Measurements from ENCODE around the gene MUC5B. TPM values are rescaled to one million over a fixed set of nuclear protein-coding genes. Genes with fewer than 3 reads are reported as not detected.
A peak's percentile ranks its signal among the peaks of the same experiment; 100 is the strongest.

MUC5B gene
- total and polyA plus RNA-seq, 9 donors, result 0.02 to 35.3 (median 1.1) TPM; not detected in 1

DNA sequence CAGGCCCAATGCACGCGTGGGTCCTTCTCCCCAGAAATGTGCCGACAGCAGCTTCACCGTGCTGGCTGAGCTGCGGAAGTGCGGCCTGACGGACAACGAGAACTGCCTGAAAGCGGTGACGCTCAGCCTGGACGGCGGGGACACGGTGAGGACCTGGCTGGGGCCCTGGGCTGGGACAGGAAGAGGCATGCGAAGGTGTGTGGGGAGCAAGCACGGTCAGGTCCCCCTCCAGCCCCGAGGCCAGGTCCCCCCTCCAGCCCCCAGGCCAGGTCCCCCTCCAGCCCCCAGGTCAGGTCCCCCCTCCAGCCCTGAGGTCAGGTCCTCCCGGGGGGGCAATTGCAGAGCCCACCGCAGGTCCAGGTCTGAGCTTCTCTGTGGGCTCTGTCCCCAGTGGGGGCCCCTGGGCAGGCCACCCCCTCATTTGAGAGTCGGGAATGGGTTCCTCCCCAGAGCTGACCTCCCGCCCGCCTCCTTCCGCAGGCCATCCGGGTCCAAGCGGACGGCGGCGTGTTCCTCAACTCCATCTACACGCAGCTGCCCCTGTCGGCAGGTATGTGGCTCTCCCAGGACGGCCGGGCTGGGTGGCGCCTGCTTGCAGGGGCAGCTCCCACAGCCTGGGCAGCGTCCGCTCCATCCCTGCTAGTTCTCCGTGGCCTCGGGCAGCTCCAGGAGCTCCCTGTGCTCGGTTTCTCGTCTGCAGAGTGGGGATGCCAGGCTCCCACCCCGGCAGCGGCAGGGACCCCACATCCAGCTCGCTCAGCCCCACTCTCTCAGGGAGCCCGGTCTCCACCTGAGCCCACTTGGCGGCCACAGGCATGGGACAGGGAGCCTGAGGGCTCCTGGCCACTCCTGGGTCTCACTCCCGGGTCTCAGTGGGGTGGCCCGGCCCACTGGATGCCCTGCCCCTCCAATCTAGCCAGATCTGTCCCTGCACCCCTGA lies 7.9 kb downstream of the MUC5B start:
- Histone ChIP-seq H3K4me3 (no peak overlapping the region), H3K9me3 (no peaks in the 10 kb centered on the region), H3K27me3 (no peaks in the 10 kb centered on the region), H3K27ac (no peak overlapping the region), H3K4me1 (ENCODE audit: insufficient read depth) (no peaks in the 10 kb centered on the region), H3K36me3 (no peaks in the 10 kb centered on the region)
- DNase-seq, result peak in 1 of 5 donors; percentile 13
- WGBS, 3 donors, result 49 to 70% (median 49%) methylated on average over 34 to 45 of the region's 45 CpGs
- no peak for TF ChIP-seq EP300 (IDR thresholded peaks at IDR 0.05)
- TF ChIP-seq, protein P1, sequence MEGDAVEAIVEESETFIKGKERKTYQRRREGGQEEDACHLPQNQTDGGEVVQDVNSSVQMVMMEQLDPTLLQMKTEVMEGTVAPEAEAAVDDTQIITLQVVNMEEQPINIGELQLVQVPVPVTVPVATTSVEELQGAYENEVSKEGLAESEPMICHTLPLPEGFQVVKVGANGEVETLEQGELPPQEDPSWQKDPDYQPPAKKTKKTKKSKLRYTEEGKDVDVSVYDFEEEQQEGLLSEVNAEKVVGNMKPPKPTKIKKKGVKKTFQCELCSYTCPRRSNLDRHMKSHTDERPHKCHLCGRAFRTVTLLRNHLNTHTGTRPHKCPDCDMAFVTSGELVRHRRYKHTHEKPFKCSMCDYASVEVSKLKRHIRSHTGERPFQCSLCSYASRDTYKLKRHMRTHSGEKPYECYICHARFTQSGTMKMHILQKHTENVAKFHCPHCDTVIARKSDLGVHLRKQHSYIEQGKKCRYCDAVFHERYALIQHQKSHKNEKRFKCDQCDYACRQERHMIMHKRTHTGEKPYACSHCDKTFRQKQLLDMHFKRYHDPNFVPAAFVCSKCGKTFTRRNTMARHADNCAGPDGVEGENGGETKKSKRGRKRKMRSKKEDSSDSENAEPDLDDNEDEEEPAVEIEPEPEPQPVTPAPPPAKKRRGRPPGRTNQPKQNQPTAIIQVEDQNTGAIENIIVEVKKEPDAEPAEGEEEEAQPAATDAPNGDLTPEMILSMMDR (IDR thresholded peaks at IDR 0.05), result no peak
- no peak for TF ChIP-seq POLR2A (IDR thresholded peaks at IDR 0.05)
- intact Hi-C loops (cut with DNase I), result no loop called here

DNA sequence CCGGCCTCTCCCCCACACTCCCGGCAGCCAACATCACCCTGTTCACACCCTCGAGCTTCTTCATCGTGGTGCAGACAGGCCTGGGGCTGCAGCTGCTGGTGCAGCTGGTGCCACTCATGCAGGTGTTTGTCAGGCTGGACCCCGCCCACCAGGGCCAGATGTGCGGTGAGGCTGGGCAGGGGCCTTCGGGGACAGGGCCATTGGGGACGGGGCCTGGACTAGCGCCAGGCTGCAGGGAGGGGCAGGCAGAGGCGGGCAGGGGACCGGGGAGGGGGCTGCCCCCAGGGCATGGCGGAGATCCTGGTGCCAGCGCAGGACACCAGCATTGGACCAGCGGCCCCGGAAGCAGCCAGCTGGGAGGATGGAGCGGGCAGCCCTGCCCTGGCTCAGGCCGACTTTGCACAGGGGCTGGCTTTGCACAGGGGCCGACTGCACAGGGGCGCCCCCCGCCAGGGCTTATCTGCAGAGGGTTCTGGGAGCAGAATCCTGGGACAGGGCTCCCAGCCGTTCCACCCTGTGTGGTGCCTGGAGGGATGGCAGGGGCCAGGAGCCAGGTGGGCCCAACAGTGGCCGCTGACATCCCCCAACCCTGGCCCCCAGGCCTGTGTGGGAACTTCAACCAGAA lies 8.6 kb downstream of the MUC5B start:
- no peaks in the 10 kb centered on the region for H3K9me3 ChIP-seq
- H3K27ac ChIP-seq, result no peak overlapping the region
- H3K27me3 ChIP-seq, result no peaks in the 10 kb centered on the region
- peak in 1 of 5 donors; percentile 12 for DNase-seq
- WGBS, 3 donors, result 44 to 49% (median 47%) methylated on average over 15 to 22 of the region's 22 CpGs
- TF ChIP-seq, protein P1 (IDR thresholded peaks at IDR 0.05), result no peak
- TF ChIP-seq EP300 (IDR thresholded peaks at IDR 0.05) (no peak), POLR2A (IDR thresholded peaks at IDR 0.05) (no peak)
- no peak overlapping the region for H3K4me3 ChIP-seq
- H3K36me3 ChIP-seq, result no peaks in the 10 kb centered on the region
- intact Hi-C loops (cut with DNase I), result no loop called here
- H3K4me1 ChIP-seq (ENCODE audit: insufficient read depth), result no peaks in the 10 kb centered on the region

DNA sequence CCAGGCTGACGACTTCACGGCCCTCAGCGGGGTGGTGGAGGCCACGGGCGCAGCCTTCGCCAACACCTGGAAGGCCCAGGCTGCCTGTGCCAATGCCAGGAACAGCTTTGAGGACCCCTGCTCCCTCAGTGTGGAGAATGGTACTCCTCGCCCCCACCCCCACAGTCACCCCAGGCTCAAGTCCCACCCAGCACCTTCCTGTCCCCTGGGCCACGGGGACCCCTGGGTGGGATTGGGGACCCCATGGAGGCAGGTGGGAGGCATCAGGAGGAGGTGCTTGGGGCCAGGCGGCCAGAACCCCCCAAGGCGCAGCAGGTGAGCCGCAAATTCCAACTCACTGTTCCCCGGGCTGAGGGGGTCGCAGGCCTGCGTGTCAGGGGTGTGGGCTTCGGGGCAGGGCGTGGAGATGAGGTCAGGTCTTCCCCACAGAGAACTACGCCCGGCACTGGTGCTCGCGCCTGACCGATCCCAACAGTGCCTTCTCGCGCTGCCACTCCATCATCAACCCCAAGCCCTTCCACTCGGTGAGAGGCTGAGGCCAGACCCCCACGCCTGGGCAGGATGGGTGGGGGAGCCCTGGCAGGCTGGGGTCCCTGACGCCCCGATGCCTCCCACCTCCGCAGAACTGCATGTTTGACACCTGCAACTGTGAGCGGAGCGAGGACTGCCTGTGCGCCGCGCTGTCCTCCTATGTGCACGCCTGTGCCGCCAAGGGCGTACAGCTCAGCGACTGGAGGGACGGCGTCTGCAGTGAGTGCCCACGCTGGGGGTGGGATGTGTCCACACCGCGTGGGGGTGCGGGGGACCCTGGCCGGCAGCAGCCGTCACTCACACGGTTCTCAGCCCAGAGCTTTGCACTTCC lies 9.4 kb downstream of the MUC5B start:
- TF ChIP-seq, protein P1 (IDR thresholded peaks at IDR 0.05), result no peak
- TF ChIP-seq EP300 (IDR thresholded peaks at IDR 0.05), result no peak
- no peak for TF ChIP-seq POLR2A (IDR thresholded peaks at IDR 0.05)
- Histone ChIP-seq H3K27me3 (no peaks in the 10 kb centered on the region), H3K27ac (no peak overlapping the region), H3K36me3 (no peaks in the 10 kb centered on the region), H3K4me3 (no peak overlapping the region), H3K9me3 (no peaks in the 10 kb centered on the region), H3K4me1 (ENCODE audit: insufficient read depth) (no peaks in the 10 kb centered on the region)
- peak in 1 of 5 donors; percentile 11 for DNase-seq
- whole genome bisulfite sequencing, 3 donors, result 65 to 78% (median 70%) methylated on average over 45 to 46 of the region's 46 CpGs
- intact Hi-C loops (cut with DNase I), result no loop called here

DNA sequence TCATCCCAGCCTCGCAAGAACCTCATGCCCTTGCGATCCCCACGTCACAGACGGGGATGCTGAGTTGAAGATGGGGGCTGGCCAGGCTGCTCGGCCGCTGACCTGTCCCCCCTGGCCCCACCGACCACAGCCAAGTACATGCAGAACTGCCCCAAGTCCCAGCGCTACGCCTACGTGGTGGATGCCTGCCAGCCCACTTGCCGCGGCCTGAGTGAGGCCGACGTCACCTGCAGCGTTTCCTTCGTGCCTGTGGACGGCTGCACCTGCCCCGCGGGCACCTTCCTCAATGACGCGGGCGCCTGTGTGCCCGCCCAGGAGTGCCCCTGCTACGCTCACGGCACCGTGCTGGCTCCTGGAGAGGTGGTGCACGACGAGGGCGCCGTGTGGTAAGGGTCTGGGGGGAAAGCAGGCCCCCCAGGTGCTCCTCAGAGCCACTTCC lies 10.0 kb downstream of the MUC5B start:
- TF ChIP-seq EP300 (IDR thresholded peaks at IDR 0.05) (no peak), POLR2A (IDR thresholded peaks at IDR 0.05) (no peak)
- Histone ChIP-seq H3K9me3 (no peaks in the 10 kb centered on the region), H3K4me1 (ENCODE audit: insufficient read depth) (no peaks in the 10 kb centered on the region), H3K27me3 (no peaks in the 10 kb centered on the region), H3K27ac (no peak overlapping the region), H3K4me3 (no peak overlapping the region), H3K36me3 (no peaks in the 10 kb centered on the region)
- DNase-seq, result peak in 1 of 5 donors; percentile 17
- 65 to 81% (median 78%) methylated on average over 27 to 30 of the region's 30 CpGs for WGBS, 3 donors
- intact Hi-C loops (cut with DNase I), result no loop called here

All from ovary (tissue), 9 donors.